ENCODE data around the gene RLN3. TPM values are rescaled to one million over a fixed set of nuclear protein-coding genes. Genes with fewer than 3 reads are reported as not detected.
A peak's percentile ranks its signal among the peaks of the same experiment; 100 is the strongest.
"Not testable (repeated sequence)": the region's sequence is repeated elsewhere in the genome, so short reads cannot be mapped to it uniquely, and the experiment has no call there.

Gene RLN3
- total RNA-seq, 8 experiments from 2014 or later, result not detected

GRCh38 chr19:14035706-14036105, 7.8 kb downstream of the RLN3 start:
- no peak for ATAC-seq (replicated peaks in 6 of 8)
- H3K4me1 ChIP-seq (replicated peaks in 1 of 2), result no peaks in the 10 kb centered on the region
- no peak overlapping the region for H3K4me3 ChIP-seq
- WGBS, 10 experiments, result 20 to 100% (median 83%) methylated on average over 1 to 7 of the region's 7 CpGs
- in situ Hi-C loops (cut with MboI; ENCODE audit: low pct_unique_long_range_greater_than_20kb in 2 of 9, low sequenced_read_pairs in 9 of 9, unreplicated experiment in 9 of 9), result no loop called here
- H3K27ac ChIP-seq, result no peak overlapping the region

GRCh38 chr19:14039181-14039580, 11.2 kb downstream of the RLN3 start:
- 60 to 100% (median 80%) methylated on average over 1 of the region's 7 CpGs; no CpG with 5 or more reads in 6 of the 10 experiments for WGBS, 10 experiments
- no peak overlapping the region for H3K4me3 ChIP-seq
- no peaks in the 10 kb centered on the region for H3K4me1 ChIP-seq (replicated peaks in 1 of 2)
- H3K27ac ChIP-seq, result no peak overlapping the region
- in situ Hi-C loops (cut with MboI; ENCODE audit: low pct_unique_long_range_greater_than_20kb in 2 of 9, low sequenced_read_pairs in 9 of 9, unreplicated experiment in 9 of 9), result no loop called here
- no peak for ATAC-seq (replicated peaks in 6 of 8)

GRCh38 chr19:14042659-14043608, 15.0 kb downstream of the RLN3 start:
- not testable (repeated sequence) for H3K4me3 ChIP-seq

GRCh38 chr19:14047866-14048265, 19.9 kb downstream of the RLN3 start:
- in situ Hi-C loops (cut with MboI; ENCODE audit: low pct_unique_long_range_greater_than_20kb in 2 of 9, low sequenced_read_pairs in 9 of 9, unreplicated experiment in 9 of 9); H3K4me3 ChIP-seq; H3K4me1 ChIP-seq (replicated peaks in 1 of 2); H3K27ac ChIP-seq; ATAC-seq (replicated peaks in 6 of 8): not testable (repeated sequence)
- WGBS, 10 experiments, result 68 to 100% (median 90%) methylated on average over 1 to 5 of the region's 10 CpGs; no CpG with 5 or more reads in 1 of the 10 experiments

More at GRCh38 chr19:14042659-14043608, 15.0 kb downstream of the RLN3 start:
- H3K27ac ChIP-seq; H3K4me1 ChIP-seq (replicated peaks in 1 of 2); in situ Hi-C loops (cut with MboI; ENCODE audit: low pct_unique_long_range_greater_than_20kb in 2 of 9, low sequenced_read_pairs in 9 of 9, unreplicated experiment in 9 of 9): not testable (repeated sequence)
- peak in 7 of 8 experiments; percentile 37 to 99 (median 78) for ATAC-seq (replicated peaks in 6 of 8)
- WGBS, 10 experiments, result 0 to 100% (median 21%) methylated on average over 1 to 11 of the region's 19 CpGs; no CpG with 5 or more reads in 2 of the 10 experiments

- H3K27ac ChIP-seq, result no peak overlapping the region
- no peaks in the 10 kb centered on the region for H3K4me1 ChIP-seq (replicated peaks in 1 of 2)
- ATAC-seq (replicated peaks in 6 of 8), result peak in 3 of 8 experiments; percentile 77 to 79 (median 78)
- no peak overlapping the region for H3K4me3 ChIP-seq
- in situ Hi-C loops (cut with MboI; ENCODE audit: low pct_unique_long_range_greater_than_20kb in 2 of 9, low sequenced_read_pairs in 9 of 9, unreplicated experiment in 9 of 9), result no loop called here
- 60 to 100% (median 78%) methylated on average over 1 to 3 of the region's 8 CpGs; no CpG with 5 or more reads in 4 of the 10 experiments for WGBS, 10 experiments
Observed at GRCh38 chr19:14048443-14049153, 20.6 kb downstream of the RLN3 start.

- in situ Hi-C loops (cut with MboI; ENCODE audit: low pct_unique_long_range_greater_than_20kb in 2 of 9, low sequenced_read_pairs in 9 of 9, unreplicated experiment in 9 of 9), result loop anchor here in 6 of 9 experiments (25.0 kb wide), 2 partner anchors 163 to 463 kb away; partner anchors contain the start of gene NANOS3 (in 6 of the 6)
- no peak overlapping the region for H3K27ac ChIP-seq
- ATAC-seq (replicated peaks in 6 of 8), result no peak
- H3K4me3 ChIP-seq, result no peak overlapping the region
- no peaks in the 10 kb centered on the region for H3K4me1 ChIP-seq (replicated peaks in 1 of 2)
- WGBS, 10 experiments, result 80 to 100% (median 90%) methylated on average over 1 to 3 of the region's 4 CpGs; no CpG with 5 or more reads in 1 of the 10 experiments
Observed at GRCh38 chr19:14050512-14050911, 22.6 kb downstream of the RLN3 start.

GRCh38 chr19:14050961-14051360, 23.0 kb downstream of the RLN3 start:
- not testable (repeated sequence) for H3K4me1 ChIP-seq (replicated peaks in 1 of 2); H3K4me3 ChIP-seq; H3K27ac ChIP-seq; ATAC-seq (replicated peaks in 6 of 8)
- WGBS, 10 experiments, result 40 to 89% (median 59%) methylated on average over 1 to 3 of the region's 11 CpGs; no CpG with 5 or more reads in 6 of the 10 experiments
- in situ Hi-C loops (cut with MboI; ENCODE audit: low pct_unique_long_range_greater_than_20kb in 2 of 9, low sequenced_read_pairs in 9 of 9, unreplicated experiment in 9 of 9), result loop anchor here in 6 of 9 experiments (25.0 kb wide), 2 partner anchors 164 to 464 kb away; partner anchors contain the start of gene NANOS3 (in 6 of the 6)

- H3K4me1 ChIP-seq (replicated peaks in 1 of 2), result no peaks in the 10 kb centered on the region
- in situ Hi-C loops (cut with MboI; ENCODE audit: low pct_unique_long_range_greater_than_20kb in 2 of 9, low sequenced_read_pairs in 9 of 9, unreplicated experiment in 9 of 9), result loop anchor here in 6 of 9 experiments (25.0 kb wide), 2 partner anchors 165 to 465 kb away; partner anchors contain the start of gene NANOS3 (in 6 of the 6)
- no CpG with 5 or more reads among the region's 9 CpGs for WGBS, 10 experiments
- H3K4me3 ChIP-seq, result no peak overlapping the region
- no peak overlapping the region for H3K27ac ChIP-seq
- no peak for ATAC-seq (replicated peaks in 6 of 8)
Observed at GRCh38 chr19:14051980-14052379, 24.0 kb downstream of the RLN3 start.

- in situ Hi-C loops (cut with MboI; ENCODE audit: low pct_unique_long_range_greater_than_20kb in 2 of 9, low sequenced_read_pairs in 9 of 9, unreplicated experiment in 9 of 9), result loop anchor here in 6 of 9 experiments (25.0 kb wide), 2 partner anchors 165 to 465 kb away; partner anchors contain the start of gene NANOS3 (in 6 of the 6)
- H3K27ac ChIP-seq, result no peak overlapping the region
- H3K4me1 ChIP-seq (replicated peaks in 1 of 2), result no peaks in the 10 kb centered on the region
- 57 to 85% (median 69%) methylated on average over 1 to 5 of the region's 6 CpGs; no CpG with 5 or more reads in 6 of the 10 experiments for WGBS, 10 experiments
- no peak for ATAC-seq (replicated peaks in 6 of 8)
- H3K4me3 ChIP-seq, result no peak overlapping the region
Observed at GRCh38 chr19:14052470-14052869, 24.5 kb downstream of the RLN3 start.

- in situ Hi-C loops (cut with MboI; ENCODE audit: low pct_unique_long_range_greater_than_20kb in 2 of 9, low sequenced_read_pairs in 9 of 9, unreplicated experiment in 9 of 9), result loop anchor here in 6 of 9 experiments (25.0 kb wide), 2 partner anchors 166 to 466 kb away; partner anchors contain the start of gene NANOS3 (in 6 of the 6)
- WGBS, 10 experiments, result 80 to 100% (median 94%) methylated on average over 1 to 3 of the region's 3 CpGs; no CpG with 5 or more reads in 3 of the 10 experiments
- Histone ChIP-seq H3K4me3 (no peak overlapping the region), H3K4me1 (replicated peaks in 1 of 2) (peaks cover 0 to under 1% of the 10 kb centered on the region in 2 donors), H3K27ac (no peak overlapping the region)
- no peak for ATAC-seq (replicated peaks in 6 of 8)
Observed at GRCh38 chr19:14053032-14053431, 25.1 kb downstream of the RLN3 start.

- in situ Hi-C loops (cut with MboI; ENCODE audit: low pct_unique_long_range_greater_than_20kb in 2 of 9, low sequenced_read_pairs in 9 of 9, unreplicated experiment in 9 of 9), result loop anchor here in 6 of 9 experiments (25.0 kb wide), 2 partner anchors 166 to 466 kb away; partner anchors contain the start of gene NANOS3 (in 6 of the 6)
- Histone ChIP-seq H3K27ac (no peak overlapping the region), H3K4me3 (no peak overlapping the region), H3K4me1 (replicated peaks in 1 of 2) (peaks cover 0 to 4% of the 10 kb centered on the region in 2 donors)
- ATAC-seq (replicated peaks in 6 of 8), result no peak
- 100% methylated on average over 2 to 3 of the region's 11 CpGs; no CpG with 5 or more reads in 8 of the 10 experiments for WGBS, 10 experiments
Observed at GRCh38 chr19:14053500-14053899, 25.6 kb downstream of the RLN3 start.

- in situ Hi-C loops (cut with MboI; ENCODE audit: low pct_unique_long_range_greater_than_20kb in 2 of 9, low sequenced_read_pairs in 9 of 9, unreplicated experiment in 9 of 9), result loop anchor here in 6 of 9 experiments (25.0 kb wide), 2 partner anchors 167 to 467 kb away; partner anchors contain the start of gene NANOS3 (in 6 of the 6)
- H3K4me1 ChIP-seq (replicated peaks in 1 of 2), result peaks cover 0 to 4% of the 10 kb centered on the region in 2 donors
- no peak for ATAC-seq (replicated peaks in 6 of 8)
- WGBS, 10 experiments, result 65 to 96% (median 84%) methylated on average over 2 to 6 of the region's 6 CpGs
- H3K27ac ChIP-seq, result no peak overlapping the region
- no peak overlapping the region for H3K4me3 ChIP-seq
Observed at GRCh38 chr19:14054099-14054498, 26.2 kb downstream of the RLN3 start.
